HEK293T (cell line): Measurements from ENCODE around the gene MED12L.

Experiments used
- ARNT ChIP-seq: fragments of 450-650 bp; IDR thresholded peaks from 2 replicates; pipeline ENCODE4 v1.6.1; 2017; ENCODE audit warnings: mild to moderate bottlenecking
- BHLHE40 ChIP-seq: fragments of 450-650 bp; IDR thresholded peaks from 2 replicates; pipeline ENCODE4 v1.6.1; 2016; ENCODE audit warnings: mild to moderate bottlenecking, moderate library complexity, borderline replicate concordance
- FOXA1 ChIP-seq: fragments of 450-650 bp; IDR thresholded peaks from 2 replicates; pipeline ENCODE4 v1.6.1; 2016; ENCODE audit warnings: mild to moderate bottlenecking
- FOXK2 ChIP-seq: fragments of 450-650 bp; IDR thresholded peaks from 2 replicates; pipeline ENCODE4 v1.6.1; 2016; ENCODE audit warnings: mild to moderate bottlenecking
- L3MBTL2 ChIP-seq: fragments of 450-650 bp; conservative IDR thresholded peaks from 2 replicates; pipeline ENCODE4 v1.6.1; 2016; ENCODE audit warnings: mild to moderate bottlenecking
- SUZ12 ChIP-seq: fragments of 450-650 bp; IDR thresholded peaks from 2 replicates; pipeline ENCODE4 v1.6.1; 2016; ENCODE audit warnings: mild to moderate bottlenecking

DNA sequence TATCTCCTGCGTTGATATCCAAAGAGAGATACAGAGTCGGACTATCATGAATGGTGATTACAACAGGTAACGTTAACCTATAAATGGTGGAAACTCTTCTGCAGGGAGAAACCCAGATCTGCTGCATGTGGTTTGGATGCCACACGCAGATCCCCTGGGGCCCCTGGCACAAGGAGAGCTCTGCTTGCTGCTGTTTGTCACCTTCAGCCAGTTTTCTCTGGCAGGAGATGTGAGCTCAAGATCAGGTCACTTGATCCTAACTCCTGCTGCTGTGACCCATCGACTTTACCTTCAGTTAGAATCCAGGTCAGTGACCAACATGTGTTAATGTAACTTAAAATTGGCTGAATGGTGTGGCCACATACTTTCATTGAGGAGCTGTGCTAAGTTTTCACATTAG lies 141.4 kb downstream of the MED12L start:
- no peak for TF ChIP-seq L3MBTL2
- no peak for TF ChIP-seq ARNT
- no peak for TF ChIP-seq SUZ12
- TF ChIP-seq BHLHE40 = no peak
- TF ChIP-seq FOXK2 = no peak
- TF ChIP-seq FOXA1 = no peak
